Transverse colon (tissue), 4 donors: ENCODE results near the gene C22orf23.

ENCODE experiments used
- EP300 ChIP-seq: sonication (generic); formaldehyde crosslinking; IDR thresholded peaks from one replicate; pipeline ENCODE4 v1.6.1; 2017; ENCODE audit warnings: antibody characterized with exemption, low read depth
- POLR2A ChIP-seq: fragments of 450-650 bp; IDR thresholded peaks from one replicate; pipeline ENCODE4 v1.6.1; 2016; ENCODE audit warnings: antibody characterized with exemption, mild to moderate bottlenecking, moderate library complexity
- POLR2AphosphoS5 ChIP-seq, 3 donors: sonication (generic); formaldehyde crosslinking; IDR thresholded peaks; one replicate each; pipeline ENCODE4 v1.6.1; 2016; ENCODE audit warnings: antibody characterized with exemption in 3 of 3
- TF ChIP-seq, protein P1 (sequence below), 5 experiments: fragments of 200-600 bp in 3 of 5; fragments of 450-650 bp in 2 of 5; sonication (generic) in 3 of 5; IDR thresholded peaks; 1 replicate in 2 of 5; 2 replicates in 3 of 5; pipeline ENCODE4 v1.5.1; 2016 to 2017; ENCODE audit warnings: antibody characterized with exemption in 5 of 5, inconsistent platforms in 3 of 5, mild to moderate bottlenecking in 2 of 5, moderate library complexity in 1 of 5

DNA sequence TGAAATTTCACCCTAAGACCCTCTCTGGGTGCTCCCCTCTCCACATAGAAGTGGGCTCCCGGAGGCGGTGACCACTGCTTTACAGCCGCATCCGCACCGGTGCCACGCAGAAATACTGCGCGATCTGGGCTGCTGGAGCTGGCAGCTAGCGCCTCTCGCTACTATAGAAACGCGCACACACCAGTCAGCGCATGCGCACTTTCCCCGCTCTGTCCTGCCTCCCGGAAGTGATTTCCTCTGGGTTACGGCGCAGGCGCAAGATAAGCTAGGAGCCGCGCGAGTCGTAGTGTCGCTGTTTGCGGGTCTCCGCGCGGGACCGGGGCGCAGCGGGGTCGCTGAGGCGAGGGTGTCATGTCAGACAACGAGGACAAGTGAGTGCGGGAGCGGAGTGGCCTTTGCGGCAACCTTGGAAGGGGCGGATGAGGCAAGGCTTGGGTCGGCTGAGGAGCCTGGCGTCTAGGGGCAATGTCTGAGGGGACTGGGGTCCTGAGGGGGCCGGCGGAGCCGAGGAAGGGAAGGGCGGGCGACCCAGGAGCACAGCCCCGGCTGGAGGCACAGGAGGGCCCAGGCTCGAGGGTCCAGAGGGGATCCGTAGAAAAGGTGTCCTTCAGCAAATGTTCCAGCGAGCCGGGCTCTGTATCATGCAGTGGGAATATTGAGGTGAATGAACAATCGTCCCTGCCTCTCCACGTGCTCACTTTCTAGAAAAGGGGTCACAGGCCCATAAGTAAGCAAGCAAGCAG is at the start of gene C22orf23, which contains the start of gene POLR2F:
- TF ChIP-seq, protein P1, sequence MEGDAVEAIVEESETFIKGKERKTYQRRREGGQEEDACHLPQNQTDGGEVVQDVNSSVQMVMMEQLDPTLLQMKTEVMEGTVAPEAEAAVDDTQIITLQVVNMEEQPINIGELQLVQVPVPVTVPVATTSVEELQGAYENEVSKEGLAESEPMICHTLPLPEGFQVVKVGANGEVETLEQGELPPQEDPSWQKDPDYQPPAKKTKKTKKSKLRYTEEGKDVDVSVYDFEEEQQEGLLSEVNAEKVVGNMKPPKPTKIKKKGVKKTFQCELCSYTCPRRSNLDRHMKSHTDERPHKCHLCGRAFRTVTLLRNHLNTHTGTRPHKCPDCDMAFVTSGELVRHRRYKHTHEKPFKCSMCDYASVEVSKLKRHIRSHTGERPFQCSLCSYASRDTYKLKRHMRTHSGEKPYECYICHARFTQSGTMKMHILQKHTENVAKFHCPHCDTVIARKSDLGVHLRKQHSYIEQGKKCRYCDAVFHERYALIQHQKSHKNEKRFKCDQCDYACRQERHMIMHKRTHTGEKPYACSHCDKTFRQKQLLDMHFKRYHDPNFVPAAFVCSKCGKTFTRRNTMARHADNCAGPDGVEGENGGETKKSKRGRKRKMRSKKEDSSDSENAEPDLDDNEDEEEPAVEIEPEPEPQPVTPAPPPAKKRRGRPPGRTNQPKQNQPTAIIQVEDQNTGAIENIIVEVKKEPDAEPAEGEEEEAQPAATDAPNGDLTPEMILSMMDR (IDR thresholded peaks at IDR 0.05), result no peak
- TF ChIP-seq EP300 (no peak), POLR2A (peak; percentile 74), POLR2AphosphoS5 (IDR thresholded peaks at IDR 0.05) (peak; percentile 69 to 90 (median 83))
